Measurements from ENCODE around the gene CTSS. TPM values are rescaled to one million over a fixed set of nuclear protein-coding genes. Genes with fewer than 3 reads are reported as not detected.
"Not testable (repeated sequence)": the region's sequence is repeated elsewhere in the genome, so short reads cannot be mapped to it uniquely, and the experiment has no call there.

The CTSS gene
- total RNA-seq, 1 donor from 2014 or later, result 34.2 TPM

GRCh38 chr1:150793778-150794177 lies 28.2 kb upstream of the CTSS start:
- H3K27ac Mint-ChIP-seq; H3K9me3 Mint-ChIP-seq; H3K4me1 Mint-ChIP-seq (ENCODE audit: low read depth); H3K27me3 Mint-ChIP-seq (ENCODE audit: insufficient read depth); H3K4me3 Mint-ChIP-seq; intact Hi-C loops (cut with micrococcal nuclease); DNase-seq (ENCODE audit: low spot score): not testable (repeated sequence)
- peaks cover 15% of the 10 kb centered on the region for H3K36me3 Mint-ChIP-seq (ENCODE audit: low read depth)

- no peaks in the 10 kb centered on the region for H3K4me1 Mint-ChIP-seq (ENCODE audit: low read depth)
- H3K4me3 Mint-ChIP-seq, result no peak overlapping the region
- no peak for DNase-seq (ENCODE audit: low spot score)
- peaks cover 15% of the 10 kb centered on the region for H3K36me3 Mint-ChIP-seq (ENCODE audit: low read depth)
- H3K27ac Mint-ChIP-seq, result no peak overlapping the region
- H3K27me3 Mint-ChIP-seq (ENCODE audit: insufficient read depth), result no peaks in the 10 kb centered on the region
- no peaks in the 10 kb centered on the region for H3K9me3 Mint-ChIP-seq
- intact Hi-C loops (cut with micrococcal nuclease), result no loop called here
Measured at GRCh38 chr1:150793221-150793620, 27.6 kb upstream of the CTSS start.

GRCh38 chr1:150791585-150791984 lies 26.0 kb upstream of the CTSS start:
- intact Hi-C loops (cut with micrococcal nuclease), result no loop called here
- Mint-ChIP-seq H3K27ac (no peak overlapping the region), H3K9me3 (no peaks in the 10 kb centered on the region), H3K27me3 (ENCODE audit: insufficient read depth) (peaks cover 3% of the 10 kb centered on the region), H3K4me3 (no peak overlapping the region), H3K36me3 (ENCODE audit: low read depth) (peaks cover 10% of the 10 kb centered on the region), H3K4me1 (ENCODE audit: low read depth) (peaks cover 5% of the 10 kb centered on the region)
- DNase-seq (ENCODE audit: low spot score), result no peak

- intact Hi-C loops (cut with micrococcal nuclease), result no loop called here
- DNase-seq (ENCODE audit: low spot score), result no peak
- Mint-ChIP-seq H3K4me3 (no peak overlapping the region), H3K27ac (no peak overlapping the region), H3K36me3 (ENCODE audit: low read depth) (no peaks in the 10 kb centered on the region), H3K4me1 (ENCODE audit: low read depth) (peaks cover 5% of the 10 kb centered on the region), H3K27me3 (ENCODE audit: insufficient read depth) (peaks cover 3% of the 10 kb centered on the region), H3K9me3 (no peaks in the 10 kb centered on the region)
Measured at GRCh38 chr1:150789396-150789795, 23.8 kb upstream of the CTSS start.

GRCh38 chr1:150788946-150789345 lies 23.4 kb upstream of the CTSS start:
- Mint-ChIP-seq H3K27me3 (ENCODE audit: insufficient read depth) (peaks cover 4% of the 10 kb centered on the region), H3K36me3 (ENCODE audit: low read depth) (no peaks in the 10 kb centered on the region), H3K4me1 (ENCODE audit: low read depth) (peaks cover 5% of the 10 kb centered on the region), H3K27ac (no peak overlapping the region), H3K4me3 (no peak overlapping the region), H3K9me3 (no peaks in the 10 kb centered on the region)
- DNase-seq (ENCODE audit: low spot score), result no peak
- intact Hi-C loops (cut with micrococcal nuclease), result no loop called here

GRCh38 chr1:150787455-150787854 lies 21.9 kb upstream of the CTSS start:
- Mint-ChIP-seq H3K4me1 (ENCODE audit: low read depth) (peaks cover 5% of the 10 kb centered on the region), H3K4me3 (no peak overlapping the region), H3K27me3 (ENCODE audit: insufficient read depth) (peaks cover 4% of the 10 kb centered on the region), H3K9me3 (no peaks in the 10 kb centered on the region), H3K27ac (no peak overlapping the region), H3K36me3 (ENCODE audit: low read depth) (no peaks in the 10 kb centered on the region)
- no peak for DNase-seq (ENCODE audit: low spot score)
- intact Hi-C loops (cut with micrococcal nuclease), result no loop called here

GRCh38 chr1:150780510-150780909 lies 14.9 kb upstream of the CTSS start:
- no peaks in the 10 kb centered on the region for H3K9me3 Mint-ChIP-seq
- no peak overlapping the region for H3K4me3 Mint-ChIP-seq
- peaks cover 13% of the 10 kb centered on the region for H3K4me1 Mint-ChIP-seq (ENCODE audit: low read depth)

GRCh38 chr1:150778409-150778808 lies 12.8 kb upstream of the CTSS start:
- H3K27ac Mint-ChIP-seq, result no peak overlapping the region
- H3K36me3 Mint-ChIP-seq (ENCODE audit: low read depth), result no peaks in the 10 kb centered on the region
- H3K4me1 Mint-ChIP-seq (ENCODE audit: low read depth), result peaks cover 13% of the 10 kb centered on the region
- intact Hi-C loops (cut with micrococcal nuclease), result no loop called here
- H3K27me3 Mint-ChIP-seq (ENCODE audit: insufficient read depth), result no peaks in the 10 kb centered on the region
- H3K9me3 Mint-ChIP-seq, result no peaks in the 10 kb centered on the region
- no peak overlapping the region for H3K4me3 Mint-ChIP-seq
- DNase-seq (ENCODE audit: low spot score), result no peak

More at GRCh38 chr1:150780510-150780909, 14.9 kb upstream of the CTSS start:
- H3K27ac Mint-ChIP-seq, result no peak overlapping the region
- H3K27me3 Mint-ChIP-seq (ENCODE audit: insufficient read depth), result peaks cover 2% of the 10 kb centered on the region
- no peak for DNase-seq (ENCODE audit: low spot score)
- H3K36me3 Mint-ChIP-seq (ENCODE audit: low read depth), result no peaks in the 10 kb centered on the region
- intact Hi-C loops (cut with micrococcal nuclease), result no loop called here

GRCh38 chr1:150777544-150777943 lies 12.0 kb upstream of the CTSS start:
- Mint-ChIP-seq H3K4me1 (ENCODE audit: low read depth) (peaks cover 13% of the 10 kb centered on the region), H3K9me3 (no peaks in the 10 kb centered on the region), H3K4me3 (no peak overlapping the region), H3K27me3 (ENCODE audit: insufficient read depth) (peaks cover 3% of the 10 kb centered on the region), H3K36me3 (ENCODE audit: low read depth) (no peaks in the 10 kb centered on the region), H3K27ac (no peak overlapping the region)
- DNase-seq (ENCODE audit: low spot score), result no peak
- intact Hi-C loops (cut with micrococcal nuclease), result no loop called here

GRCh38 chr1:150775931-150776505 lies 10.4 kb upstream of the CTSS start:
- H3K9me3 Mint-ChIP-seq; DNase-seq (ENCODE audit: low spot score); H3K36me3 Mint-ChIP-seq (ENCODE audit: low read depth); H3K4me3 Mint-ChIP-seq; H3K27ac Mint-ChIP-seq; intact Hi-C loops (cut with micrococcal nuclease); H3K27me3 Mint-ChIP-seq (ENCODE audit: insufficient read depth): not testable (repeated sequence)
- peaks cover 28% of the 10 kb centered on the region for H3K4me1 Mint-ChIP-seq (ENCODE audit: low read depth)

- intact Hi-C loops (cut with micrococcal nuclease), result no loop called here
- Mint-ChIP-seq H3K27me3 (ENCODE audit: insufficient read depth) (peaks cover 10% of the 10 kb centered on the region), H3K4me3 (no peak overlapping the region), H3K4me1 (ENCODE audit: low read depth) (peaks cover 35% of the 10 kb centered on the region), H3K27ac (no peak overlapping the region), H3K36me3 (ENCODE audit: low read depth) (no peaks in the 10 kb centered on the region), H3K9me3 (no peaks in the 10 kb centered on the region)
- no peak for DNase-seq (ENCODE audit: low spot score)
Measured at GRCh38 chr1:150775276-150775675, 9.7 kb upstream of the CTSS start.

- H3K9me3 Mint-ChIP-seq, result no peaks in the 10 kb centered on the region
Measured at GRCh38 chr1:150772326-150772725, 6.7 kb upstream of the CTSS start.

GRCh38 chr1:150767704-150768103 lies 2.1 kb upstream of the CTSS start:
- H3K4me1 Mint-ChIP-seq (ENCODE audit: low read depth), result peaks cover 50% of the 10 kb centered on the region
- H3K9me3 Mint-ChIP-seq, result not testable (repeated sequence)
- intact Hi-C loops (cut with micrococcal nuclease), result loop anchor here (5.0 kb wide), 2 partner anchors 75 to 200 kb away; no protein-coding TSS in a partner anchor

More at GRCh38 chr1:150772326-150772725, 6.7 kb upstream of the CTSS start:
- Mint-ChIP-seq H3K4me1 (ENCODE audit: low read depth) (peaks cover 24% of the 10 kb centered on the region), H3K27me3 (ENCODE audit: insufficient read depth) (peaks cover 23% of the 10 kb centered on the region), H3K4me3 (no peak overlapping the region), H3K36me3 (ENCODE audit: low read depth) (no peaks in the 10 kb centered on the region), H3K27ac (no peak overlapping the region)
- intact Hi-C loops (cut with micrococcal nuclease), result no loop called here
- no peak for DNase-seq (ENCODE audit: low spot score)

GRCh38 chr1:150765977-150766301 lies 361 bp upstream of the CTSS start:
- H3K4me3 Mint-ChIP-seq, result peak overlapping the region; percentile 92
- peaks cover 16% of the 10 kb centered on the region for H3K27me3 Mint-ChIP-seq (ENCODE audit: insufficient read depth)
- H3K27ac Mint-ChIP-seq, result peak overlapping the region; percentile 94
- intact Hi-C loops (cut with micrococcal nuclease), result loop anchor here (1.0 to 5.0 kb wide), 5 partner anchors 69 to 199 kb away; partner anchors contain the start of genes ENSA and GOLPH3L
- DNase-seq (ENCODE audit: low spot score); H3K9me3 Mint-ChIP-seq: not testable (repeated sequence)
- peaks cover 19% of the 10 kb centered on the region for H3K36me3 Mint-ChIP-seq (ENCODE audit: low read depth)
- peaks cover 43% of the 10 kb centered on the region for H3K4me1 Mint-ChIP-seq (ENCODE audit: low read depth)

More at GRCh38 chr1:150767704-150768103, 2.1 kb upstream of the CTSS start:
- H3K36me3 Mint-ChIP-seq (ENCODE audit: low read depth); DNase-seq (ENCODE audit: low spot score); H3K27ac Mint-ChIP-seq; H3K4me3 Mint-ChIP-seq: not testable (repeated sequence)
- H3K27me3 Mint-ChIP-seq (ENCODE audit: insufficient read depth), result peaks cover 20% of the 10 kb centered on the region
